WTC11 (cell line): Measurements from ENCODE around the gene PRDM15. TPM values are rescaled to one million over a fixed set of nuclear protein-coding genes. Genes with fewer than 3 reads are reported as not detected.

Source experiments
- ATAC-seq: fragments of 200-7000 bp; cut with Tn5 transposase; 2 replicates; pipeline ENCODE4 v1.10.0; 2021; ENCODE audit warnings: mild to moderate bottlenecking, moderate library complexity
- CTCF ChIA-PET: fragments of 300-600 bp; sonication (Branson Sonifier 250); formaldehyde crosslinking; loops from one replicate; lab custom pipeline; 2021; ENCODE audit warnings: antibody characterized with exemption; lab: Charles Lee
- POLR2A ChIA-PET: fragments of 350-600 bp; sonication (Branson Sonifier 250); formaldehyde crosslinking; loops from one replicate; lab custom pipeline; 2021; ENCODE audit warnings: antibody characterized with exemption; lab: Charles Lee
- DNase-seq: peaks from one replicate; pipeline ENCODE4 v3.0.0; 2021; ENCODE audit warnings: low spot score
- H3K27ac Mint-ChIP-seq: 2 replicates; pipeline ENCODE4 v1.8.0; 2021; ENCODE audit warnings: mixed read lengths
- H3K27me3 Mint-ChIP-seq: 2 replicates; pipeline ENCODE4 v1.8.0; 2021; ENCODE audit warnings: low read depth, mild to moderate bottlenecking, moderate library complexity, mixed read lengths
- H3K36me3 Mint-ChIP-seq: 2 replicates; pipeline ENCODE4 v1.8.0; 2021; ENCODE audit warnings: mixed read lengths
- H3K4me1 Mint-ChIP-seq: 2 replicates; pipeline ENCODE4 v1.8.0; 2022; ENCODE audit warnings: mixed read lengths
- H3K4me3 Mint-ChIP-seq: 2 replicates; pipeline ENCODE4 v1.8.0; 2021; ENCODE audit warnings: mild to moderate bottlenecking, moderate library complexity, mixed read lengths
- H3K9me3 Mint-ChIP-seq: 2 replicates; pipeline ENCODE4 v1.8.0; 2021; ENCODE audit warnings: mixed read lengths
- ATF2 ChIP-seq: sonication (generic); formaldehyde crosslinking; IDR thresholded peaks from 2 replicates; pipeline ENCODE4 v1.8.1; 2022; ENCODE audit warnings: low read depth, missing genetic modification reagents, borderline replicate concordance
- CDX4 ChIP-seq: fragments of 250-450 bp; sonication (Bioruptor Pico); IDR thresholded peaks from 2 replicates; pipeline ENCODE4 v1.9.0; 2021; ENCODE audit warnings: moderate library complexity, mild to moderate bottlenecking, inconsistent platforms, borderline replicate concordance
- CREB1 ChIP-seq: sonication (generic); formaldehyde crosslinking; IDR thresholded peaks from 2 replicates; pipeline ENCODE4 v1.8.0; 2023; ENCODE audit warnings: mild to moderate bottlenecking, missing genetic modification reagents
- E2F4 ChIP-seq: sonication (generic); formaldehyde crosslinking; IDR thresholded peaks from 2 replicates; pipeline ENCODE4 v1.8.1; 2022; ENCODE audit warnings: low read depth, mild to moderate bottlenecking, moderate library complexity, missing genetic modification reagents, borderline replicate concordance
- ELF4 ChIP-seq: sonication (generic); formaldehyde crosslinking; IDR thresholded peaks from 2 replicates; pipeline ENCODE4 v1.8.1; 2022; ENCODE audit warnings: low read depth, mild to moderate bottlenecking, moderate library complexity, missing genetic modification reagents
- HMGXB4 ChIP-seq: sonication (generic); formaldehyde crosslinking; IDR thresholded peaks from 2 replicates; pipeline ENCODE4 v1.8.1; 2023; ENCODE audit warnings: mild to moderate bottlenecking, moderate library complexity, missing genetic modification reagents
- IRF1 ChIP-seq: sonication (generic); formaldehyde crosslinking; IDR thresholded peaks from 2 replicates; pipeline ENCODE4 v1.8.0; 2023; ENCODE audit warnings: missing genetic modification reagents
- KAT7 ChIP-seq: sonication (generic); formaldehyde crosslinking; IDR thresholded peaks from 2 replicates; pipeline ENCODE4 v1.8.1; 2023; ENCODE audit warnings: missing genetic modification reagents, mild to moderate bottlenecking, borderline replicate concordance
- MLX ChIP-seq: sonication (generic); formaldehyde crosslinking; IDR thresholded peaks from 2 replicates; pipeline ENCODE4 v1.8.1; 2023; ENCODE audit warnings: mild to moderate bottlenecking, missing genetic modification reagents, moderate library complexity
- NR2C2 ChIP-seq: sonication (generic); formaldehyde crosslinking; IDR thresholded peaks from 2 replicates; pipeline ENCODE4 v1.8.0; 2022; ENCODE audit warnings: mild to moderate bottlenecking, missing genetic modification reagents
- PRRX2 ChIP-seq: fragments of 250-450 bp; sonication (Bioruptor Pico); IDR thresholded peaks from 2 replicates; pipeline ENCODE4 v1.8.0; 2021; ENCODE audit warnings: mild to moderate bottlenecking
- SMAD3 ChIP-seq: sonication (generic); formaldehyde crosslinking; IDR thresholded peaks from 2 replicates; pipeline ENCODE4 v1.8.0; 2022; ENCODE audit warnings: missing genetic modification reagents, mild to moderate bottlenecking, borderline replicate concordance
- TCF7 ChIP-seq: sonication (generic); formaldehyde crosslinking; IDR thresholded peaks from 2 replicates; pipeline ENCODE4 v1.8.0; 2022; ENCODE audit warnings: mild to moderate bottlenecking, low read depth, missing genetic modification reagents, moderate library complexity
- TEAD1 ChIP-seq: sonication (generic); formaldehyde crosslinking; IDR thresholded peaks from 2 replicates; pipeline ENCODE4 v1.8.0; 2022; ENCODE audit warnings: mild to moderate bottlenecking, missing genetic modification reagents
- USF1 ChIP-seq: sonication (generic); formaldehyde crosslinking; IDR thresholded peaks from 2 replicates; pipeline ENCODE4 v1.8.0; 2022; ENCODE audit warnings: mild to moderate bottlenecking, missing genetic modification reagents
- ZBTB43 ChIP-seq: sonication (generic); formaldehyde crosslinking; IDR thresholded peaks from 2 replicates; pipeline ENCODE4 v1.8.1; 2023; ENCODE audit warnings: mild to moderate bottlenecking, missing genetic modification reagents
- ZNF219 ChIP-seq: sonication (generic); formaldehyde crosslinking; IDR thresholded peaks from 2 replicates; pipeline ENCODE4 v1.8.0; 2023; ENCODE audit warnings: missing genetic modification reagents, mild to moderate bottlenecking, borderline replicate concordance
- ZNF416 ChIP-seq: fragments of 250-450 bp; sonication (Bioruptor Pico); IDR thresholded peaks from 2 replicates; pipeline ENCODE4 v1.9.0; 2021; ENCODE audit warnings: mild to moderate bottlenecking, inconsistent platforms
- ZNF423 ChIP-seq: fragments of 250-450 bp; sonication (Bioruptor Pico); IDR thresholded peaks from 2 replicates; pipeline ENCODE4 v2.1.2; 2022; ENCODE audit warnings: mild to moderate bottlenecking, moderate library complexity
- ZNF671 ChIP-seq: fragments of 250-450 bp; sonication (Bioruptor Pico); IDR thresholded peaks from 2 replicates; pipeline ENCODE4 v1.8.0; 2021; ENCODE audit warnings: mild to moderate bottlenecking
- total RNA-seq: library from RNA; stranded (reverse); gene quantifications from 3 replicates; pipeline ENCODE4 v1.2.3, GENCODE V29; 2021

The PRDM15 gene
- total RNA-seq, 1 experiment from 2014 or later, result 12.9 TPM

- H3K4me3 Mint-ChIP-seq, result peak overlapping the region; percentile 82
- ChIA-PET CTCF (interaction anchor here (1.2 to 14.5 kb wide), 4 partner anchors 12 to 354 kb away, joined by 3 to 207 read pairs (median 42); no protein-coding TSS in a partner anchor), POLR2A (no interaction called here)
- peaks cover 84% of the 10 kb centered on the region for H3K4me1 Mint-ChIP-seq
- H3K27me3 Mint-ChIP-seq, result peaks cover 88% of the 10 kb centered on the region
- ATAC-seq, result no peak
- H3K36me3 Mint-ChIP-seq, result no peaks in the 10 kb centered on the region
- H3K27ac Mint-ChIP-seq, result peak overlapping the region; percentile 63; the same call in 1 of the 2 replicates
- no peak for TF ChIP-seq TEAD1
- TF ChIP-seq PRRX2 (CRISPR knock-in tag), result no peak
- TF ChIP-seq IRF1 (CRISPR knock-in tag), result no peak
- no peak for TF ChIP-seq ATF2 (CRISPR knock-in tag)
- no peak for TF ChIP-seq ZNF219
- TF ChIP-seq CREB1, result no peak
- no peak for TF ChIP-seq ZBTB43 (CRISPR knock-in tag)
- TF ChIP-seq HMGXB4, result no peak
- no peaks in the 10 kb centered on the region for H3K9me3 Mint-ChIP-seq
- DNase-seq, result no peak
These were observed 113.7 kb downstream of the PRDM15 start for GRCh38 chr21:41765420-41765821.

GRCh38 chr21:41764558-41765419 lies 114.4 kb downstream of the PRDM15 start:
- H3K36me3 Mint-ChIP-seq, result no peaks in the 10 kb centered on the region
- peak overlapping the region; percentile 63; the same call in 1 of the 2 replicates for H3K27ac Mint-ChIP-seq
- TF ChIP-seq ATF2 (CRISPR knock-in tag) (no peak), ZNF416 (CRISPR knock-in tag) (no peak), CDX4 (CRISPR knock-in tag) (no peak), ZNF423 (CRISPR knock-in tag) (no peak), ZNF671 (CRISPR knock-in tag) (no peak), ELF4 (CRISPR knock-in tag) (no peak), E2F4 (CRISPR knock-in tag) (no peak), SMAD3 (CRISPR knock-in tag) (no peak), CREB1 (no peak), MLX (CRISPR knock-in tag) (no peak), USF1 (CRISPR knock-in tag) (no peak), TCF7 (CRISPR knock-in tag) (no peak), NR2C2 (CRISPR knock-in tag) (no peak), HMGXB4 (no peak), KAT7 (CRISPR knock-in tag) (no peak)
- ChIA-PET CTCF (interaction anchor here (1.4 to 14.5 kb wide), 4 partner anchors 7 to 353 kb away, joined by 3 to 207 read pairs (median 53); no protein-coding TSS in a partner anchor), POLR2A (no interaction called here)
- peaks cover 84% of the 10 kb centered on the region for H3K4me1 Mint-ChIP-seq
- H3K4me3 Mint-ChIP-seq, result peak overlapping the region; percentile 82
- peaks cover 86% of the 10 kb centered on the region for H3K27me3 Mint-ChIP-seq
- ATAC-seq, result no peak
- no peak for DNase-seq
- H3K9me3 Mint-ChIP-seq, result no peaks in the 10 kb centered on the region
